Skin epidermis (tissue), 12 donors: ENCODE measurements around the gene OVCA2.

Source experiments
- H3K27ac ChIP-seq, 21 experiments: fragments of 200-600 bp; sonication (generic) in 11 of 21; one replicate each; pipeline ENCODE4 v1.5.0; 2020; ENCODE audit warnings: mild to moderate bottlenecking in 3 of 21, inconsistent platforms in 2 of 21, moderate library complexity in 2 of 21
- H3K4me3 ChIP-seq, 7 experiments: fragments of 200-600 bp; sonication (generic) in 2 of 7; one replicate each; pipeline ENCODE4 v1.5.0; 2020; ENCODE audit warnings: inconsistent platforms in 2 of 7, mild to moderate bottlenecking in 2 of 7, moderate library complexity in 1 of 7

The OVCA2 gene

DNA sequence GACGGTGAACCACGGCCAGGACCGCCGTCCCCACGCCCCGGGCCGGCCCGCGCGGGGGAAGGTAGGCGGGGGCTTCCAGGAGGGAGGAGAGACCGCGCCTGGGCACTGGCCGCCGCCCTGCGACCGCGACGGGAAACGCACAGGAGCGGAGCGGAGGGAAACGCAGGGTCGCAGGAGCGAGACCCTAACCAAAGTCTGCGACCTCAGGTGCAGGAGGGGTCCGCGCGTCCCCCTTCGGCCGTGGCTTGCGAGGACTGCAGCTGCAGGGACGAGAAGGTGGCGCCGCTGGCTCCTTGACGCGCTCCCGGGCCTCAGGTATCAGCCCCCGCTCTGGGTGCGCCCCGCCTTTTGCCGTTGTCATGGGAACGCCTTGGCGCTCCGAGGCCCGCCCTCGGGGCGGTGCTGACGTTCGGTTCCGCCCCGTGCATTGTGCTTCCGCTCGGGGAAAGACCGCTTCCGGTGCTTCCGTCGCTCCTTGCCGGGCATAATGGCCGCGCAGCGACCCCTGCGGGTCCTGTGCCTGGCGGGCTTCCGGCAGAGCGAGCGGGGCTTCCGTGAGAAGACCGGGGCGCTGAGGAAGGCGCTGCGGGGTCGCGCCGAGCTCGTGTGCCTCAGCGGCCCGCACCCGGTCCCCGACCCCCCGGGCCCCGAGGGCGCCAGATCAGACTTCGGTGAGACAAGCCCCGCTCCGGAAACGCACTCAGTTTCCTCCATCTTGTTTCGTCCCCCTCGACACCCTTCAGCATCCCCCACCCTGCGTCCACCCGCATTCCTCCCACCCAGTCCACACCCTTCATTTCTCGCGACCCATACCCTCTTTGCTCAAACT, at the start of gene OVCA2:
Gene OVCA2, plus strand, starts transcription at position 462 of the 829 bp plus-strand sequence. Its CDS starts 26 bp downstream, at position 488.
- H3K27ac ChIP-seq = peak within 1 kb of the TSS; percentile 51 to 97 (median 92)

DNA sequence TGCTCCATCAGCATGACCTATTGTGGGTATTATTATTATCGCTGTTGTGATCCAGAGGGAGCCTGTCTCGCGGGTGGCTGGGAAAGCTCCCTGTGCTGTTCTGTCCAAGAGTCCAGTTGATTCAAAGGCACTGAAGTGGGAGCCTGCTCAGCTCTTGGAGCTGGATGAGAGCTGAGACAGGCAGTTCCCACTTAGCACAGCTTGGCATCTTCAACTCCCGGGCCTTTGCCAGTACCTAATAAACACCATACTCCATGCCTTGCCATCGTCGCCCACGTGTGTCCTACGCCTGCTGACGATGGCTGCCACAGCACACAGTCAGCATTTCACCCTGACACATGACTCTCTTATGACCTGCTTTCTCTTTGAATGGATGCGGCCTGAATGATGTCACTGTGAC, 49.3 kb upstream of the OVCA2 start:
- Histone ChIP-seq H3K27ac (peak overlapping the region in 1 of 21 experiments; percentile 17), H3K4me3 (no peak overlapping the region)

More for the DNA sequence above, at the start of gene OVCA2:
- H3K4me3 ChIP-seq = peak within 1 kb of the TSS; percentile 49 to 88 (median 53)

DNA sequence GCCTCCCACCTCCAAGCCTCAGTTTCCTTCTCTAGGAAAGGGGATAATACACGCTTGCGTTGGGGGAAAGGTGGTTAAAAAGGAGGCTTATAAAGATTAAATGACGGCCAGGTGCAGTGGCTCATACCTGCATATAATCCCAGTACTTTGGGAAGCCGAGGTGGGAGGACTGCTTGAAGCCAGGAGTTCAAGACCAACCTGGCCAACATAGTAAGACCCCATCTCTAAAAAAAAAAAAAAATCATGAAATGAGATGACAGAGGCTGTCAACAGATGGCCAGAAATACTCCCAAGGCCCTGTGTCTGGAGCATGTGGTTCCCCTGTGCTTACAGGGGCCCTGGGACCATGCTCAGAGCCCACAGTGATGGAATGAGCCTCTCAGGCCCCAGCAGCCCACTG, 47.1 kb upstream of the OVCA2 start:
- Histone ChIP-seq H3K4me3 (no peak overlapping the region), H3K27ac (no peak overlapping the region)

DNA sequence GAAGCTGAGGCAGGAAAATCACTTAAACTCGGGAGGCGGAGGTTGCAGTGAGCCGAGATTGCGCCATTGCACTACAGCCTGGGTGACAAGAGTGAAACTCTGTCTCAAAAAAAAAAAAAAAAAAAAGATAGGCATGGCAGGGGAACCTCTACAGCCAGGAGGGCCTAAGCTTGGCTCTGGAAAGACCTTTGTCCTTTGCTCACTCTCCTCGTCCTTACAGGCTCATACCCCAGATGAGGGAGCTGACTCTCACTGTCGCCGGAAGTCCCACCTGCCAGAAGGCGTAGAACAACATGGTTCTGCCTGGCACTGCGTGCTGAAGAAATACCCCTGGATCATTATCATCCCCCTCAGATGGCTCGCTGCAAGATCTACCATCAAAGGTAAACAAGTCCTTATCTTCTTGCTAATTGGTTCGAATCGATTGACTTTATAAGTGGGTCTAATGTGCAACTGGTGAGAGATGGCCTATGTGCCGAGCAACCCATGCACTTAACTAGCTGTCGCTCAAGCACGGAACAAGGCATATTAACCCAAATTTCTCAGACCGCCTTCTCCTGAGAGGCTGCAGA, 46.4 kb upstream of the OVCA2 start:
- peak overlapping the region in 1 of 21 experiments; percentile 47 for H3K27ac ChIP-seq
- no peak overlapping the region for H3K4me3 ChIP-seq

DNA sequence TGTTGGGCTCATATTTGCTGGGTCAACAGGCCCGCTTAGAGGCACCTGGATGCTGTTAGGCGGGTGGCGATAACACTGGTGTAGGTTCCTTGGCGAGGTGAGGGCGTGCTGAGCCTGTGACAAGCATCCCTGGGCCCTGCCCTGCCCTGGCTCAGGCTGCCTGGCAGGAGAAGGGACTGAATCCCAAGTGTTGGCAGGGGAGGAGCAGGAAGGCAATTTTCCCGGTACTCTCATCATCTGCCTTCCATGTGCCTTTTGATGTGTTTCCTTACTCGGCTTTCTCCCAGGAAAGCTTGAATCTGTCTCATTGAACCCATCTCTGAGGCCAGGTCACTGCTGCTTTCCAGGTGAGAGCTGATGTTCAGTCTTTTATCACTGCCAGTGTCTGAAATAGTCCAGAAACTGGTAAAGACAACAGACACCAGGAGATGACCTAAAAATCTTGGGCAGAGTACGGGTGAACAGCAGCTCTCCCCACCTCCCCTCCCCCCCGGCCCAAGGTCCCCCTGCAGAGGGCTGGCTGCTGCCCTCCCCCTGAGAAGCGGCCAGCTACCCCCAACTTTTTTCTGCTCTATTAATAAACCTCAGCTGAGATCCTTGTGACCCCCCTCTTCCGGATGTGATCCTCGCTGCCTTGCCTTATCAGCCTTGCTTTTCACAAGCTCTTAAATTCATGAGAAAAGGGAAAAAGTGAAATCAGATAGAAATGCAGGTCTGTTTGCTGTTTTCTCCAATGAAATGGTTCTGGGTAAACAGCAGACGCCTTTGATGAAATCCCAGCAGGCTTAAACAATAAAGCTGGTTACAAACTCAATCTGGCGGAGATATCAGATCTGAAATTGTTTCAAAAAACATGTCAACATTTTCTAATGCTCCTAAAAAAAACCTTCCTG, 45.7 kb upstream of the OVCA2 start:
- no peak overlapping the region for H3K4me3 ChIP-seq
- H3K27ac ChIP-seq = peak overlapping the region in 3 of 21 experiments; percentile 15 to 47 (median 35)

DNA sequence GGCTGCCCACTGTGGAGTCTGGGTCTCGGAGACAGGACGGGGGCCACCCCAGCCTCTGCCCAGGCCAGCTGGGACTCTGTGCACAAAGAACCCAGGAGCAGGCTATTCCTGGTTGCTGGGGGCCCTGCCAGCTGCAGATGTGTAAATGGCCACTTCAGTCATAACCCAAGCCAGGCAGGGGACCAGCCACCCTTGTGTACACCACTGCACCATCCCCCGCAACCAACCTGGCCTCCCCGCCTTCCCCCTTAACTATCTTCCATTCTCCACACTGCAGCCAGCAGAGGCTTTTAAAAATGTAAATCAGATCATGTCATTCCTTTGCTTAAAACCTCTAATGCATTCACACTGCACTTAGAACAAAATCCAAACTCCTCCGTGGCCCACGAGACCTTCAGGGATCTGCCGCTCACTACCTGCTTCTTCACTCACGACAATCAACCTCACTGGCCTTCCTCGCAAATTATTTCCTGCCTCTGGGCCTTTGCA, 45.0 kb upstream of the OVCA2 start:
- Histone ChIP-seq H3K27ac (peak overlapping the region in 2 of 21 experiments; percentile 34 to 35), H3K4me3 (no peak overlapping the region)

DNA sequence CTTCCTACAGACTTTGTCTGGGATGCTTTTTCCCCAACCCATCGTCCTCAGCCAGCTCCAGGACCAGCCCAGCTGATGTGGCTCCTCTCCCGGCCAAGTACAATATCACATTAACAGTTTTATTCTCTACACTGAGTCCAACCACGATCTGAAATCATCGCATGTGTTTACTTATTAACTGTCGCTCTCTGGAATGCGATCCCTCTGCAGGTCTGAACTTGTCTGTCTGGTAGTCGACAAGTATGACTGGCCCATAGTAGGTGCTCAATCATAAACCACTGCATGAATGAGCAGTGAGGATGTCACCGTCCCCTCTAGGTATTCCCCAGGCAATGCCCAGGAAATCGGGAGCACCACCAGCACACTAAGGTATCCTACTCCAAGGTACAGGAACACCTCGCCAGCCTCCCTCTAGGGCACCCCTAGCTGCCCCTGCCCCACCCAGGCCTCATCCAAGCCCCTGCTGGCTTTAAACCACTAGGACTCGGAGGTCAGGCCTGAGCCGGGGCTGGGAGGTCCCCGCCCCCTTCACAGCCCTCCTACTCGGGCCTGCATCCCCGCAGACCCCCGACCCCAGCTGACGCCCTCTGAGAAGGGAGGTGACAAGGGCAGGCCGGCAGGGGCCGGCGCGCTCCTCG, 44.4 kb upstream of the OVCA2 start:
- peak overlapping the region in 13 of 21 experiments; percentile 23 to 81 (median 63) for H3K27ac ChIP-seq
- peak overlapping the region in 5 of 7 experiments; percentile 26 to 44 (median 36) for H3K4me3 ChIP-seq

DNA sequence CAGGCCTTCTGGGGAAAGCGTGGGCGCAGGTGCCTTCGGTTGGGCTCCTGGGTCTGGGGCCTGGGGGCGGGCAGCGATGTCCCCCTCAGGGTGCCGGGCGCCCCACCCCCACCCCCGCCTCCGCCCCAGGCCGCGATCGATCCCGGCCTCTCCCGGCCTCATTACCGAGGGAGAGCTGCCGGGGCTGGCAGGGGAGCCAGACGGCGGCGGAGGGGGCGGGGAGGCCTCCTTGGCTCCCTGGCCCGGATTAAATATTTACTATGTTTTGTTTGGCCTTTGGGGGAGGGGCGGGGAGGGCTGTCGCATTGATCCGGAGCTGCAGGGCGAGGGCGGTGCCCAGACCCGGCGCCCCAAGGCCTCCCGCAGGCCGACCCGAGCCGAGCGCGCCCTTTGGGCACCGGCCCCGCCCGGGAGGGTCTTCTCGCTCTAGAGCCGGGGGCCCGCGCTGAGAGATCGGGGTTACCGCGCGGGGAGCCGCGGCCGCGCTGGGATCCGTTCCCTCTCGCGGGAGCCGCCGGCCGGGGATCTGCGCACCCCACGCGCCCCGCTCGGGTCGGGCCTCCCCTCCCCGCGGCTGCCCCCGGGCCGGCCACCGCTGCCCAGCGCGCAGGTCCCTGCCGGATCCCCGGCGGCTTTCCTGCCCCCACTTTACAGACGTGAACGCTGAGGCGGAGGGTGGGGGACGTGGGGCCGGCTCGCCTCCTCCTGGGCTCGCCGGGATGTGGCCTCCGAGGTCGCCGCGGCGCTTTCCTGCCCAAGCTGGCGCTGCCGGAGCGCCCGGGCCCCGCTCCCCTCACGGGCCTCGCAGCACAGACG, 43.7 kb upstream of the OVCA2 start:
- Histone ChIP-seq H3K27ac (peak overlapping the region in 17 of 21 experiments; percentile 22 to 81 (median 57)), H3K4me3 (peak overlapping the region; percentile 24 to 44 (median 32))

DNA sequence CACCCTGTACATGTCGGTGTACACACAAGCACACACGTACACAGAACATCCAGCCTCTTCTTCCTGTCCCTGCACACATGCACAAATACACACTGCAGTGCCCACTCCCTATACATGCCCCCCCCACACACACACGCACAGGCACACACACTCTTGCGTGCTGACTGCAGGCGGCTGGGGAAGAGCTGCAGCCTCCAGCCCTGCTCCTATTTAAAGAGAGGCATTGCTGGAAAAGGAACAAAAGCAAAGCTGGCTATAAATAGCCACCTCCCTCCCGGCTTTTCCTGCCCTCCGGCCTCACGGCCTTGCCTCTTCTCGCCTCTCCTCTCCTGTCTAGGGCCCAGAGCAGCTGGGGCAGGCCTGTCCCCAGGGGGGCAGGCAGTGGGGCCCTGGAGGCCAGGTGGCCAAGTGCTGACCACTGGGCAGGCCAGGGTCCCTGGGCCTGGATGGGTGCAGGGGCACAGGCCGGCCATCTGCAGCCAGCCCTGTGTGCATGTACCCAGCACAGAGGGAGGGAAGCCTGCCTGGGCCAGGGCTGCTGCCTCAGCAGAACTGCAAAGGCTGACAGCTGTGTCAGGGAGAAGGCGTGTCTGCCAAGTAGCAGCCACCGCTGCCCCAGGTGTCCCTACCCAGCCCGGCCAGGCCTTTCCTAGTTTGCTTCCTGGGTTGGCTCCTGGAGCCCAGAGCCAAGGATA, 42.1 kb upstream of the OVCA2 start:
- H3K4me3 ChIP-seq = no peak overlapping the region

DNA sequence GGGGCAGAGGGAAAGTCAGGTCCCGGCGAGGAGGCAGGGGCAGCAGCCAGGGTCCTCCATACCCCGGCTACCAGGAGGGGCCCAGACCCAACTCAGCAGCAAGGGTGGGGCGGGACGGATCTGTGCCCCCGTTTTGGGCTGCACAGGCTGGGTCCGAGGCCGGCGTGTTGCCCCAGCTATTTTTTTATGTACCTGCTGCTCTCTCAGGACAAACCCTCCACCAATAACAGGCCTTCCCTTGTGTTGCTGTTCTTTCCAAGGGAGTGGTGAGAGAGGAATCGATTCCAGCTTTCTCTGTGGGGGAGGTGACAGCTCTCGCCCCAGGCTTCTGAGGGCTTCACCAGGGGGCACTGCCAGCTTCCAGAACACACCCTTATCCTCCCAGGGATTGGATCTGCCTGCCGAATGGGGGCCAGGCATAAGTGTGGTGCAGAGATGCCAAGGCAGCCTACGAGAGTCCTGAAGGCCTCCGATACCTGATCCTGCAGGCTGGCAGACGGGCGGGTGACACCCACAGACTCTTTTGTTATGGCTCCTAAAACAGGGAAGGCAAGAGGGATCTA, 39.0 kb upstream of the OVCA2 start:
- Histone ChIP-seq H3K27ac (peak overlapping the region in 8 of 21 experiments; percentile 21 to 72 (median 60)), H3K4me3 (no peak overlapping the region)

More for the DNA sequence above, 42.1 kb upstream of the OVCA2 start:
- H3K27ac ChIP-seq = peak overlapping the region in 12 of 21 experiments; percentile 36 to 82 (median 62)

DNA sequence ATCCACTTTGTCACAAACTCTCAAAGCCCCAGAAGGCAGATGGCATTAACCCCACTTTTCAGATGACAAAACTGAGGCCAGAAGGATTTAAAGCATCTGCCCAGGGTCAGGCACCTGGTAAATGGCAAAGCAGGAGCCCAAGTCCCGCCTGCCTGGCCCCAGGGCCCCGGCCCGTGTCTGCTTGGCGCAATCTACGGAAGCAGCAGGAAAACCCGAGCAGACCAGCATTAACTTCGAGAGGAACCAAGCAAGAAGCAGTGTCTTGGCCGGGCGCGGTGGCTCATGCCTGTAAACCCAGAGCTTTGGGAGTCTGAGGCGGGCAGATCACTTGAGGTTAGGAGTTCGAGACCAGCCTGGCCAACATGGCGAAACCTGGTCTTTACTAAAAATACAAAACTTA, 38.3 kb upstream of the OVCA2 start:
- no peak overlapping the region for H3K4me3 ChIP-seq
- H3K27ac ChIP-seq = peak overlapping the region in 5 of 21 experiments; percentile 50 to 72 (median 60)

DNA sequence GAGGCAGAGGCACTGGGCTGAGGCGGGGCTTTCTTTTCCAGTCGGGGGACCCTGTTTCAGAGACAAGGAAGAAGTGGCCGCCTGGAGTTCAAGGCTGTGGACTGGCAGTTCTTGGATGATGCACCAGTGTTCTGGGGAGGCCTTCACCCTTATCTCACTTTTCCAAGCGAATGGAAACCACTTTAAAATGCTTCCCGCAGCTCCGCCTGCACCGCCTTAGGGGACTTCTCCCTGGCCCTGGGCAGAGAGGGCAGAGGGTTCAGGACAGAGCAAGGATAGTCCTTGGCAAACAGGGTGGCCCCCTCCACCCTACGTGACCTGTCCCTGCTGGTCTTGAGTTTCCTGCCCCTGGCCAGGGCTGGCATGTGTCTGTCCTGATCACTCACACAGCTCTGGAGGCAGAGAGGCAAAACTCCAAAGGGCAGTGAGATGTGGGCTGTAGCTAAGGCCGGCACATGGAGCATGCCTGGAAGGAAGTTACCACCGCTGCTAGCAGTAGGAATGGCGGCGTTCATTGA, 37.3 kb upstream of the OVCA2 start:
- Histone ChIP-seq H3K27ac (no peak overlapping the region), H3K4me3 (no peak overlapping the region)

DNA sequence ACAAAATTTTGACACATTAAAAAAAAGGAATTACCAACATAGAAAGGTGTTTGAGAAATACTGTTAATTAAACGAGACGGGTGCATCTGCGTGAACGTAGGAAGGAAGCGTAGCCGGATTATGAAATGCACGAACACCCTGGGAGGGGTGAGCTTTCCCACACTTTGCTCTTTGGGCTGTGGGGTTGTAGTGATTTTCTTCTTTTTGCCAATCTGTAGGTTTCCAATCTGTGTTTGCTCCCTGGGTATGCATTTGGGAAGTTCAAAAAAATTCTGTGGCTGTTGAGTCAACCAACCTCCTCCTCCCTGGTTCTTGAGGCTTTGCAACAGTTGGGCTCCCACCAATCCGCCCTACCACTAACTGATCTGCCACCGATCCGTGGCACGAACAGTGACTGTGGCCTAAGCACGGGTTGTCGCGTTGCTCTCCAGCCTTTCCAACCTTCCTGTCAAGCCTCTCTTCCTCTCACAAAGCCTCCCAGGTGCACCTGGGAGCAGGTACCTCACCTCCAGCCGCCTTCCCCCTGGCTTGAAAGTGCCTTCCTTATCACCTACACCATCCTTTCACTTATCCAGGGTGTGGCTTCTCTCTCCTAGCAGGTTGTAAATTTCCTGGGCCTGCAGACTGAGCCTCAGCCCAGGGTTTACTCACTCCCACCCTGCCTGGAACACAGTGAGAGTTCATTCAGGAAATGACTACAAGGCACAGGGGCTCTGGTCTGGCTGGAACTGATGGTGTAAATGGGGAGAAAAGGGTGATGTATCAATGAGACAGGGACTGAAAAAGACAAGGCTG, 33.3 kb upstream of the OVCA2 start:
- Histone ChIP-seq H3K27ac (no peak overlapping the region), H3K4me3 (no peak overlapping the region)

DNA sequence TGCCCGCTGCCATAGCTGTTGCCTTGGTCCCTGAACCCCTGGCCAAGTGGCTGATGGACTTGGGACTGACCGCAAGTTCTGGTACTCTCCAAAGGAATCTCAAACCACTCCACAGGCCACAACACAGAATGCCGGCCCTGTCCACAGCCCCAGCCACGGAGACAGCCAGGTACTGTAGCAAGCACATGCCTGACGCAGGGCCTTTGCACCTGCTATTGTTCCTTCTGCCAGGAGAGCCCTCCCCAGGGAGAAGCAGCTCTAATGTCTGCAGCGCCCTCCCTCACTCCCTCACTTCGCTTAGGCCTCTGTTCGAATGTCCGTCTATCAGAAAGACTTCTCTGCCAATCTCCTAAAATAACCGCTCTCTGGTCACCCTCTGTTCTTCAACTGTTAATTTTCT, 32.1 kb upstream of the OVCA2 start:
- Histone ChIP-seq H3K27ac (no peak overlapping the region), H3K4me3 (no peak overlapping the region)

DNA sequence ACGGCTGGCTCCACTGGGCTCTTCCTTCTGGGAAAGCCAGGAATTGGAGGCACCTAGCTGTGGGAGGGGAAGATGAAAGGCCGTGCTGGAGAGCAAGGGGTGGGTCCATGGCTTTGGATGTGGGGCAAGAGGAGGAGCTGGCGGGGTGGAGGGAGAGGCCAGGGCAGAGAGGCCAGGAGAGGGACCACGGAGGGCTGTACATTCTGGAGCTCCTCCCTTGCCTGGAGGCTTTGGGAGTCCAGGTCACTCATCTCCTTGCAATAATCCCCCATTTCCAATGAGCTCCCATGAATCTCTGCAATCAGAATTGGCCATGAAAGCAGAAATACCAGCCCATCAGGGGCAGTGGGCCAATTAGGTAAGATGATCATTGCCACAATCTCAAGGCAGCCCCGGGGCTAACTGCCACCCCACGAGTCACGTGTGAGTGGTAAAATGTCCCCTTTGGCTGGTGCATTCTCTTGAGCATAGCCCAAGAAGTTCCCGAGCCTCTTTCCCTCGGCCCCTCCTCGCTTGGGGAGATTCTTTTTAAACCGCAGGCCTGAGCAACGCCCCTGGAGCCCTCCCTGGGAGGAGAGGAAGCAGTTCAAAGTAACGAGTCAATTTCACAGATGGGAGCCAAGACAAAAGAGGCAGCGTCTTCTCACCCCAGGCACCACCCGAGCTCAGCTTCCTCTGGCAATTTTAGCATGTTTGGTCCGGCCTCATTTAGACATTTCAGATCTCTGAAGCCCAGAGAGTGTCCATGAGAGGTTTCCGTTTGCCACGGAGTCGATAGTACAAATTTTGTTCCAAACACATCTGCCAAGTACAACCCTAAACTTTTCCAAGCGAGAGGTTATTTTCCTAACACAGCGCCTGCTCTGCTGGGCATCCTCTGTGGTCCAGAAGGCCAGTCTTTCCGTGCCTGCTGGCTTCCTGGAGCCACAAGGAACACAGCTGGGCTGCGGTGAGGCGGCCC, 30.1 kb upstream of the OVCA2 start:
- H3K4me3 ChIP-seq = no peak overlapping the region
- H3K27ac ChIP-seq = peak overlapping the region in 17 of 21 experiments; percentile 18 to 79 (median 60)
